Hepatocyte (in vitro differentiated cells): Measurements from ENCODE around the gene INO80C.

Source experiments
- CTCF ChIP-seq: fragments of 200-600 bp; sonication (generic); IDR thresholded peaks from 2 replicates; pipeline ENCODE4 v1.5.1; 2016; ENCODE audit warnings: antibody characterized with exemption, mild to moderate bottlenecking; ENCODE audit not compliant: poor library complexity
- EZH2 ChIP-seq: fragments of 200-600 bp; sonication (generic); IDR thresholded peaks from 2 replicates; pipeline ENCODE4 v1.6.1; 2016; ENCODE audit warnings: antibody characterized with exemption, mild to moderate bottlenecking, borderline replicate concordance

- TF ChIP-seq CTCF, result no peak
- no peak for TF ChIP-seq EZH2
These were observed 19.0 kb upstream of the INO80C start for GRCh38 chr18:35516789-35517188.
